ENCODE data around the gene SUMO2.
"Not testable (repeated sequence)": the region's sequence is repeated elsewhere in the genome, so short reads cannot be mapped to it uniquely, and the experiment has no call there.

Gene SUMO2

DNA sequence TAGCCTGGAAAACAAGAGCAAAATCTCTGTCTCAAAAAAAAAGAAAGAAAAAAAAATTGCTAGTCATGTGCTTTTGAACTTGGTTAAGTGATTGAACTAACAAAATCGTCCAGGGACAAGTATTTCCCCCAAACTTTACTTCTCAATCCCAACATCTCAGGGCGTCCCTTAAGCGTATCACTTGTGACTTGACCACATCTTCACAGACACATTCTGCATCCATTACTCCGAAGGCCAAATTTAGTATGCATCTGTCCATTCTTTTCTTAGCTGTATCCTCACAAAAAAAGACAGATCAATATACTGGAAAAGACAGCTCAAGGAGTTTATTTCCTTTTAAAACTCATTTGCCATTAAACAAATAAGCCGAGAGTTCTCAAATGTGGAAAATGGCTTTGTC, 22.5 kb downstream of the SUMO2 start:
- TF ChIP-seq, protein P1, sequence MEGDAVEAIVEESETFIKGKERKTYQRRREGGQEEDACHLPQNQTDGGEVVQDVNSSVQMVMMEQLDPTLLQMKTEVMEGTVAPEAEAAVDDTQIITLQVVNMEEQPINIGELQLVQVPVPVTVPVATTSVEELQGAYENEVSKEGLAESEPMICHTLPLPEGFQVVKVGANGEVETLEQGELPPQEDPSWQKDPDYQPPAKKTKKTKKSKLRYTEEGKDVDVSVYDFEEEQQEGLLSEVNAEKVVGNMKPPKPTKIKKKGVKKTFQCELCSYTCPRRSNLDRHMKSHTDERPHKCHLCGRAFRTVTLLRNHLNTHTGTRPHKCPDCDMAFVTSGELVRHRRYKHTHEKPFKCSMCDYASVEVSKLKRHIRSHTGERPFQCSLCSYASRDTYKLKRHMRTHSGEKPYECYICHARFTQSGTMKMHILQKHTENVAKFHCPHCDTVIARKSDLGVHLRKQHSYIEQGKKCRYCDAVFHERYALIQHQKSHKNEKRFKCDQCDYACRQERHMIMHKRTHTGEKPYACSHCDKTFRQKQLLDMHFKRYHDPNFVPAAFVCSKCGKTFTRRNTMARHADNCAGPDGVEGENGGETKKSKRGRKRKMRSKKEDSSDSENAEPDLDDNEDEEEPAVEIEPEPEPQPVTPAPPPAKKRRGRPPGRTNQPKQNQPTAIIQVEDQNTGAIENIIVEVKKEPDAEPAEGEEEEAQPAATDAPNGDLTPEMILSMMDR (IDR thresholded peaks at IDR 0.05; ENCODE audit: low read depth, low read length), result no peak
- TF ChIP-seq EZH2phosphoT487 (IDR thresholded peaks at IDR 0.05; ENCODE audit: low read depth), result no peak
- H3K9ac ChIP-seq (ENCODE audit: low read length), result no peak overlapping the region
- no peaks in the 10 kb centered on the region for H3K9me3 ChIP-seq (ENCODE audit: insufficient read depth, low read length)
- H3K27me3 ChIP-seq (ENCODE audit: low read depth, low read length), result no peaks in the 10 kb centered on the region
- no peak overlapping the region for H3K4me2 ChIP-seq (ENCODE audit: low read length)
- H3K4me3 ChIP-seq (ENCODE audit: low read length), result no peak overlapping the region
- H4K20me1 ChIP-seq (ENCODE audit: insufficient read depth, low read length), result no peaks in the 10 kb centered on the region
- H3K4me1 ChIP-seq (ENCODE audit: low read length), result peaks cover 3% of the 10 kb centered on the region
- H3K79me2 ChIP-seq (ENCODE audit: low read length), result no peaks in the 10 kb centered on the region
- H2AFZ ChIP-seq (ENCODE audit: low read depth, low read length), result no peak overlapping the region
- H3K27ac ChIP-seq (ENCODE audit: low read length), result no peak overlapping the region
- H3K36me3 ChIP-seq (replicated peaks; ENCODE audit: low read depth, low read length), result peaks cover 12% of the 10 kb centered on the region

DNA sequence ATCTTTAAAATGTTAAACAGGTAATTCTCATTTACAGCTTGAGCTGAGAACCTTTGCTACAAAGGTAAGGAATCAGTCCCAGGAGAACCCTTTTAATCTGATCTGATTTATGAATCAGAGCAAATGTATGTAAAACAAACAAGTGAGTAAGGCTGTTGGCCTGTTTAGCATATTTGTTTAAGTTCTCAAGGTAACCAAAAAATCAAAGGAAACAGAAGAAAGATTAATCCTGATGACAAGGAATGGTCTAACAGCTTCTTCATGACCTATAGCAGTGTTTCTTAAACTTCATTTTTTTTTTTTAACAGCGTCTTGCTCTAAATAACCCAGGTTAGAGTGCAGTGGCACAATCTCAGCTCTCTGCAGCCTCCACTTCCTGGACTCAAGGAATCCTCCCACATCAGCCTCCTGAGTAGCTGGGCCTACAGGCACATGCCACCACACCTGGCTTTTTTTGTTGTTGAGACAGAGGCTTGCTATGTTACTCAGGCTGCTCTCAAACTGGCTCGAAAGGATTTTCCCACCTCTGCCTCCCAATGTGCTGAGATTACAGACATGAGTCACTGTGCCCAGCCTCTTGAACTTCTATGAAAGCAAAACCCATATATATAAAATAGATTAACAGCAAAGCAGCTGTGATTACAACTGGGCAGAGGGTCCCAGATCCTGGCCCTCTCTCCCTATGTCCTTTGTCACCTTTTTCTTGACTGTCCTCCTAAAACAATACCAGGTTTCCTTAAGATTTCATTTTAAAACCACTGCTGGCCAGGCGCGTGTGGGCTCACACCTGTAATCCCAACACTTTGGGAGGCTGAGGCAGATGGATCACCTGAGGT, 23.3 kb downstream of the SUMO2 start:
- H4K20me1 ChIP-seq (ENCODE audit: insufficient read depth, low read length), result no peaks in the 10 kb centered on the region
- TF ChIP-seq, protein P1 (IDR thresholded peaks at IDR 0.05; ENCODE audit: low read depth, low read length), result no peak
- TF ChIP-seq EZH2phosphoT487 (IDR thresholded peaks at IDR 0.05; ENCODE audit: low read depth), result no peak
- H3K79me2 ChIP-seq (ENCODE audit: low read length), result no peaks in the 10 kb centered on the region
- peaks cover 8% of the 10 kb centered on the region for H3K4me1 ChIP-seq (ENCODE audit: low read length)
- no peak overlapping the region for H3K4me3 ChIP-seq (ENCODE audit: low read length)
- H3K9ac ChIP-seq (ENCODE audit: low read length), result no peak overlapping the region
- no peak overlapping the region for H2AFZ ChIP-seq (ENCODE audit: low read depth, low read length)
- H3K36me3 ChIP-seq (replicated peaks; ENCODE audit: low read depth, low read length), result peaks cover 12% of the 10 kb centered on the region
- H3K27ac ChIP-seq (ENCODE audit: low read length), result no peak overlapping the region
- H3K27me3 ChIP-seq (ENCODE audit: low read depth, low read length), result no peaks in the 10 kb centered on the region
- H3K4me2 ChIP-seq (ENCODE audit: low read length), result no peak overlapping the region
- H3K9me3 ChIP-seq (ENCODE audit: insufficient read depth, low read length), result no peaks in the 10 kb centered on the region

- not testable (repeated sequence) for H3K9me3 ChIP-seq (ENCODE audit: insufficient read depth, low read length); H3K4me1 ChIP-seq (ENCODE audit: low read length); H3K4me2 ChIP-seq (ENCODE audit: low read length); H3K4me3 ChIP-seq (ENCODE audit: low read length); H3K9ac ChIP-seq (ENCODE audit: low read length); H4K20me1 ChIP-seq (ENCODE audit: insufficient read depth, low read length); H2AFZ ChIP-seq (ENCODE audit: low read depth, low read length); H3K27ac ChIP-seq (ENCODE audit: low read length); H3K27me3 ChIP-seq (ENCODE audit: low read depth, low read length); H3K79me2 ChIP-seq (ENCODE audit: low read length)
- peaks cover 12% of the 10 kb centered on the region for H3K36me3 ChIP-seq (replicated peaks; ENCODE audit: low read depth, low read length)
Observed at GRCh38 chr17:75158480-75158879, 24.3 kb downstream of the SUMO2 start.

- Histone ChIP-seq H3K4me2 (ENCODE audit: low read length) (peak overlapping the region; percentile 91), H3K9ac (ENCODE audit: low read length) (peak overlapping the region; percentile 50; the same call in 1 of the 2 replicates), H3K4me1 (ENCODE audit: low read length) (peaks cover 17% of the 10 kb centered on the region), H4K20me1 (ENCODE audit: insufficient read depth, low read length) (peaks cover 13% of the 10 kb centered on the region), H2AFZ (ENCODE audit: low read depth, low read length) (0 out of 2 replicates have a peak overlapping the region, but pooled peaks have one; percentile 40), H3K9me3 (ENCODE audit: insufficient read depth, low read length) (no peaks in the 10 kb centered on the region), H3K27ac (ENCODE audit: low read length) (peak overlapping the region; percentile 71), H3K79me2 (ENCODE audit: low read length) (peaks cover 41% of the 10 kb centered on the region), H3K4me3 (ENCODE audit: low read length) (peak overlapping the region; percentile 67), H3K36me3 (replicated peaks; ENCODE audit: low read depth, low read length) (peaks cover 11% of the 10 kb centered on the region), H3K27me3 (ENCODE audit: low read depth, low read length) (no peaks in the 10 kb centered on the region)
- no peak for TF ChIP-seq EZH2phosphoT487 (IDR thresholded peaks at IDR 0.05; ENCODE audit: low read depth)
- TF ChIP-seq, protein P1 (IDR thresholded peaks at IDR 0.05; ENCODE audit: low read depth, low read length), result no peak
Observed at GRCh38 chr17:75155191-75155601, 27.6 kb downstream of the SUMO2 start.

Measured in OCI-LY3 (cell line).